Heart right ventricle (tissue), 16 donors: ENCODE results near the gene ST8SIA6. TPM values are rescaled to one million over a fixed set of nuclear protein-coding genes. Genes with fewer than 3 reads are reported as not detected.

Source experiments
- ATAC-seq, 8 donors: fragments of 200-7000 bp; cut with Tn5 transposase; one replicate each; pipeline ENCODE4 v1.9.1; 2020; ENCODE audit warnings: mild to moderate bottlenecking in 8 of 8, moderate library complexity in 8 of 8, moderate number of reproducible peaks in 1 of 8
- DNase-seq, 2 donors: peaks; one replicate each; pipeline ENCODE4 v3.0.0-alpha.2; 2020
- H3K27ac ChIP-seq, 10 donors: fragments of 200-600 bp; sonication (generic) in 2 of 10; one replicate each; pipeline versions ENCODE4 v1.5.0 to v1.8.0; 2020 to 2022; ENCODE audit warnings: mild to moderate bottlenecking in 3 of 10
- H3K27me3 ChIP-seq, 7 donors: fragments of 200-600 bp; one replicate each; pipeline ENCODE4 v1.8.0; 2021 to 2022; ENCODE audit warnings: mild to moderate bottlenecking in 2 of 7
- H3K36me3 ChIP-seq, 9 donors: fragments of 200-600 bp; sonication (generic) in 1 of 9; one replicate each; pipeline versions ENCODE4 v1.5.0 to v1.8.0; 2020 to 2022; ENCODE audit warnings: mild to moderate bottlenecking in 2 of 9
- H3K4me1 ChIP-seq, 9 donors: fragments of 200-600 bp; sonication (generic) in 1 of 9; one replicate each; pipeline versions ENCODE4 v1.5.0 to v1.8.0; 2020 to 2022; ENCODE audit warnings: mild to moderate bottlenecking in 4 of 9
- H3K4me3 ChIP-seq, 10 donors: fragments of 200-600 bp; sonication (generic) in 2 of 10; one replicate each; pipeline versions ENCODE4 v1.5.0 to v1.8.0; 2020 to 2022; ENCODE audit warnings: mild to moderate bottlenecking in 7 of 10, moderate library complexity in 2 of 10
- H3K9me3 ChIP-seq, 11 donors: fragments of 200-600 bp in 10 of 11; sonication (generic) in 2 of 11; one replicate each; pipeline versions ENCODE4 v1.5.0 to v1.8.0; 2013 to 2022; ENCODE audit warnings: mild to moderate bottlenecking in 2 of 11, control low read depth in 1 of 11, moderate library complexity in 1 of 11
- WGBS, 2 donors: extraction: QIAGEN DNeasy Blood & Tissue Kit; methylation state at CpG; one replicate each; pipeline ENCODE4 v1.1.7; 2013; ENCODE audit warnings: inconsistent platforms in 1 of 2; 5-methylcytosine and 5-hydroxymethylcytosine counted together
- intact Hi-C, 10 donors: fragments of 100-400 bp; cut with DNase I; formaldehyde crosslinking; loops; one replicate each; pipeline versions ENCODE4 v1.11.1 to v1.14.2; 2022
- polyA plus RNA-seq, 2 donors: library from polyadenylated mRNA; stranded (reverse); fragments of 200-250 nt; gene quantifications; one replicate each; pipeline ENCODE4 v1.2.3, GENCODE V29; 2013
- total RNA-seq, 10 donors: library from RNA; stranded (reverse); fragmentation: NEBNext Ultra II Directional in 3 of 10; extraction: Animal tissue kit (Norgen Biotek cat#: 25700) in 3 of 10; gene quantifications; one replicate each; pipeline versions ENCODE4 v1.2.1 to v1.2.4, GENCODE V29; 2021 to 2023
- TF ChIP-seq, protein P1 (sequence below), 9 donors: fragments of 200-600 bp; sonication (generic) in 2 of 9; IDR thresholded peaks; one replicate each; pipeline versions ENCODE4 v1.5.0 to v1.8.0; 2021 to 2022; ENCODE audit warnings: antibody characterized with exemption in 9 of 9, mild to moderate bottlenecking in 5 of 9, moderate library complexity in 1 of 9
- donor health status: Arrhythmogenic right ventricular cardiomyopathy.
- donor health status: ischemic (EF 13 %, LVEDD 7.1; RV severe dilation, severe dysfunction).
- donor health status: healthy with polysubstance abuse.
- donor health status: DM: no; HTN: yes; CAD: no.
- donor health status: DM: no; HTN: no; CAD: no.
- donor health status: ischemic (EF 25% LVEDD 6.9; RV normal size, moderate dysfunction).
- donor health status: ischemic (EF 25% LVEDD 5.7; RV mildly dilated, moderate dysfunction).
- donor health status: healthy.
- donor health status: DM: yes; HTN: yes; CAD: no.
- donor health status: Ischemic cardiomyopathy.
- donor health status: ischemic (EF 35%, LVEDD 5.7; RV mildly dilated, moderate dysfunction).
- donor health status: nonischemic (EF 11% LVEDD 7.7; RV severe dilation, severe dysfunction).
- donor health status: DM: yes; HTN: yes; CAD: no.
- donor health status: PGD.
- donor health status: ischemic (EF 29% LVEDD 5.4; RV normal size, mild dysfunction).
- donor health status: nonischemic (EF 23%, LVEDD 6.1; RV moderate dilation, normal function).

The ST8SIA6 gene
- total and polyA plus RNA-seq, 12 donors = 1.8 to 12.8 (median 8.1) TPM

DNA sequence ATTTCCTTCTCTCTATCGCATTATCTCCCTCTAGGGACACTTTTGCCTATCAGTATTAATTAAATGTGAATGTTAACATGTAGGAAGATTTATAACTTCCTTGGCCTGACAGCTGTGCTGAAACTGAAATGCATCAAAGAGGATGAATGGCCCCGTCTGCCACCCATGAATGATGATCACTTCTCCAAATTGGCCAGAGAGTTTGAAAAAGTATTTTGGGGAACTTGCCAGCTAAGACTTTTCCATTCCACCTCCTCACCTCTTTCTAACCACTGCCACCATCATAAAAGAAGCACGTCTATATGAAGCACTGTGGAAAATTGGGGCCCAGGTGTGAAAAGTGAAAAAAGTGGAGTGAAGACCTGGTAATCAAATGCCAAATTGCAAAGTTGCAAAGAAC lies 25.4 kb upstream of the ST8SIA6 start:
- no peak overlapping the region for H3K27ac ChIP-seq
- H3K36me3 ChIP-seq = no peaks in the 10 kb centered on the region
- DNase-seq (no peak), ATAC-seq (no peak)
- H3K4me3 ChIP-seq = no peak overlapping the region
- TF ChIP-seq, protein P1, sequence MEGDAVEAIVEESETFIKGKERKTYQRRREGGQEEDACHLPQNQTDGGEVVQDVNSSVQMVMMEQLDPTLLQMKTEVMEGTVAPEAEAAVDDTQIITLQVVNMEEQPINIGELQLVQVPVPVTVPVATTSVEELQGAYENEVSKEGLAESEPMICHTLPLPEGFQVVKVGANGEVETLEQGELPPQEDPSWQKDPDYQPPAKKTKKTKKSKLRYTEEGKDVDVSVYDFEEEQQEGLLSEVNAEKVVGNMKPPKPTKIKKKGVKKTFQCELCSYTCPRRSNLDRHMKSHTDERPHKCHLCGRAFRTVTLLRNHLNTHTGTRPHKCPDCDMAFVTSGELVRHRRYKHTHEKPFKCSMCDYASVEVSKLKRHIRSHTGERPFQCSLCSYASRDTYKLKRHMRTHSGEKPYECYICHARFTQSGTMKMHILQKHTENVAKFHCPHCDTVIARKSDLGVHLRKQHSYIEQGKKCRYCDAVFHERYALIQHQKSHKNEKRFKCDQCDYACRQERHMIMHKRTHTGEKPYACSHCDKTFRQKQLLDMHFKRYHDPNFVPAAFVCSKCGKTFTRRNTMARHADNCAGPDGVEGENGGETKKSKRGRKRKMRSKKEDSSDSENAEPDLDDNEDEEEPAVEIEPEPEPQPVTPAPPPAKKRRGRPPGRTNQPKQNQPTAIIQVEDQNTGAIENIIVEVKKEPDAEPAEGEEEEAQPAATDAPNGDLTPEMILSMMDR (IDR thresholded peaks at IDR 0.05) = no peak
- peaks cover 0 to 12% (median 0%) of the 10 kb centered on the region in 11 donors for H3K9me3 ChIP-seq
- 71 to 78% methylated on average over 3 of the region's 3 CpGs for WGBS, 2 donors
- peaks cover 0 to 4% (median 0%) of the 10 kb centered on the region in 7 donors for H3K27me3 ChIP-seq
- intact Hi-C loops = loop anchor here in 2 of 10 donors (10.0 kb wide), 1 partner anchor 115 kb away; no protein-coding TSS in a partner anchor
- peaks cover 0 to 15% (median 3%) of the 10 kb centered on the region in 9 donors for H3K4me1 ChIP-seq

DNA sequence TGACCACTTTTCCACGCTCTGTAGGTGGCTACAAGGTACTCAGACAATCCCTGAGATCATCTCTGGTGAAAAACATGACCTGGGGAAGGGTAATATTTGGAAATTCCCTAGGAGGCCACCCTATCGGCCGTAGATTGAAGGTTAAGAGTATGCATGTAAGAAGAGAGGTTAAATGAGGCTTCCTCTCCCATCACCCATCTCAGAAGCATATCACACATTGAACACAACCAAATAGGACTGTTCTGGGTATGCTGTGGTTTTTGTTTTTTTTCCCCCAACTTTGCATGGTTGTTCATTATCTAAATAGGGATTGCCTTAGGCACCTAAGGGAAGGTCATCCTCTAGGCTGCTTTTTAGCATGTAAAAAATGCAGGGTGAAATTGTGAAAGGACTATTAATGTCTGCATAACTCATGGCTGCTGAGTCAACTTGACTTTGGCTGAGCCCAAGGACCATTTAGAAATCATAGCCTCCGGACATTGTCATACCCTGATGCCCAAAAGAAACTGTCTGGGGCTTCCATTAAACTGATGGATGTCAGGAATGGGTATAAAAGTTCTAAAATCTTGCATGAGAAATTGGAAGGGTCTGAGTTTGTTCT lies 24.7 kb upstream of the ST8SIA6 start:
- ATAC-seq (no peak), DNase-seq (no peak)
- TF ChIP-seq, protein P1 (IDR thresholded peaks at IDR 0.05) = no peak
- H3K4me3 ChIP-seq = no peak overlapping the region
- H3K9me3 ChIP-seq = peaks cover 0 to 11% (median 0%) of the 10 kb centered on the region in 11 donors
- peaks cover 0 to 4% (median 0%) of the 10 kb centered on the region in 7 donors for H3K27me3 ChIP-seq
- peaks cover 0 to 22% (median 3%) of the 10 kb centered on the region in 9 donors for H3K4me1 ChIP-seq
- H3K27ac ChIP-seq = no peak overlapping the region
- 90 to 93% methylated on average over 4 of the region's 4 CpGs for WGBS, 2 donors
- intact Hi-C loops = loop anchor here in 2 of 10 donors (10.0 kb wide), 1 partner anchor 116 kb away; no protein-coding TSS in a partner anchor
- H3K36me3 ChIP-seq = no peaks in the 10 kb centered on the region

DNA sequence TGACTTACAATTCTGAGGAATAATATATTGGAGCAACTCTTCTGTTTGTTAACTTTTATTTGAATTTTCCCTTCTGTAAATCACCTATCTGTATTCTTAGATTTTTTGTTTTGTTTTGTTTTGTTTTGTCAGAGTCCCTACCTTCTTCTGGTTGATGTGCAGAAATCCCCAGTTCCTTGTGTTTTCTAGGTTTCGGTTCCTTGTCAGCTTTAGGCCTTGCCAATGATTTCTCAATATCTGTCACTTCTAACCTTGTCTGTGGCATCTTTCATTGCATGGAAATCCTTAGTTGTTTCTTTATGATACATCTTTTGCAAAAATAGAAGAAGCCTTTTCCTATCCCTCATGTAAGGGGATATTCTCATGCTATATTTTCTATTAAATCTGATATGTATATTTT lies 21.7 kb upstream of the ST8SIA6 start:
- H3K36me3 ChIP-seq = no peaks in the 10 kb centered on the region
- ATAC-seq (no peak), DNase-seq (no peak)
- intact Hi-C loops = loop anchor here in 2 of 10 donors (10.0 kb wide), 1 partner anchor 119 kb away; no protein-coding TSS in a partner anchor
- peaks cover 0 to 4% (median 0%) of the 10 kb centered on the region in 7 donors for H3K27me3 ChIP-seq
- TF ChIP-seq, protein P1 (IDR thresholded peaks at IDR 0.05) = no peak
- H3K9me3 ChIP-seq = peaks cover 0 to 1% (median 0%) of the 10 kb centered on the region in 11 donors
- WGBS, 2 donors = 79 to 94% methylated on average over 1 of the region's 1 CpG
- H3K4me1 ChIP-seq = peaks cover 0 to 22% (median 3%) of the 10 kb centered on the region in 9 donors
- no peak overlapping the region for H3K4me3 ChIP-seq
- peak overlapping the region in 1 of 10 donors; percentile 43 for H3K27ac ChIP-seq

DNA sequence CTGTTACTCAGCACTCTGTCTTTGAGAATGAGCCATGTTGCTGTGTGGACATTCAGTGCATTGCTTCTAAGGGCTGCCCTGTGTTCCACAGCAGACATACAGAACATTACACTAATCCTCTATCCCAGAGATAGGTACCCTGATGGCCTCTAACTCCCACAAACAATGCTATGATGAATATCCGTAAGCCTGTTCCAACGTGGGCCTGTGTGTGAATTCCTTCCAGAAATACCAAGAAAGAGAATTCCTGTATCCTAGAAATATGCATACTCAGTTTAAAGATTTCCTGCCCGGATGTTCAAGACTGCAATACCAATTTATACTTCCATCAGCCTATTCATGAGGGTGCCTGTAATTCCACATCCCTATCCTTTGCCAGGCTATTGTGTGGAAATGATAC lies 21.3 kb upstream of the ST8SIA6 start:
- Histone ChIP-seq H3K36me3 (no peaks in the 10 kb centered on the region), H3K4me1 (peaks cover 0 to 22% (median 3%) of the 10 kb centered on the region in 9 donors), H3K27me3 (peaks cover 0 to 7% (median 0%) of the 10 kb centered on the region in 7 donors), H3K9me3 (no peaks in the 10 kb centered on the region), H3K27ac (no peak overlapping the region), H3K4me3 (no peak overlapping the region)
- WGBS, 2 donors = 60 to 61% methylated on average over 3 of the region's 3 CpGs
- ATAC-seq (peak in 4 of 8 donors; percentile 24 to 55 (median 39)), DNase-seq (no peak)
- TF ChIP-seq, protein P1 (IDR thresholded peaks at IDR 0.05) = no peak
- intact Hi-C loops = loop anchor here in 2 of 10 donors (10.0 kb wide), 1 partner anchor 119 kb away; no protein-coding TSS in a partner anchor
